ENCODE measurements around the gene BPGM.

Gene BPGM

GRCh38 chr7:134623193-134623592, 23.5 kb upstream of the BPGM start:
- no peak overlapping the region for H3K4ac ChIP-seq (ENCODE audit: low read length)
- no peak overlapping the region for H2AFZ ChIP-seq (ENCODE audit: low read length)
- H2BK5ac ChIP-seq (ENCODE audit: low read length) = no peak overlapping the region
- no peak for DNase-seq (ENCODE audit: low spot score)
- no peaks in the 10 kb centered on the region for H3K79me1 ChIP-seq (ENCODE audit: low read depth, low read length)
- no peaks in the 10 kb centered on the region for H3K36me3 ChIP-seq (replicated peaks in 1 of 2; ENCODE audit: control insufficient read depth in 2 of 2, insufficient read depth in 2 of 2, low read length in 2 of 2)
- H2BK12ac ChIP-seq (ENCODE audit: low read length) = no peak overlapping the region
- no peak overlapping the region for H2BK120ac ChIP-seq (ENCODE audit: low read depth, low read length)
- no peak overlapping the region for H3K14ac ChIP-seq (ENCODE audit: low read length)
- no peak overlapping the region for H4K91ac ChIP-seq (ENCODE audit: low read depth, low read length, poor library complexity)
- no peak overlapping the region for H2AK5ac ChIP-seq (ENCODE audit: low read depth, low read length)
- H3K9me3 ChIP-seq (replicated peaks in 1 of 2; ENCODE audit: control insufficient read depth in 2 of 2, insufficient read depth in 1 of 2, low read depth in 1 of 2, low read length in 2 of 2) = no peaks in the 10 kb centered on the region
- H3K4me3 ChIP-seq (ENCODE audit: low read length in 2 of 2) = no peak overlapping the region
- H3K23ac ChIP-seq (ENCODE audit: low read depth, low read length, poor library complexity) = no peak overlapping the region
- H3K27ac ChIP-seq (replicated peaks; ENCODE audit: low read length) = no peak overlapping the region
- no peak overlapping the region for H2BK15ac ChIP-seq (ENCODE audit: low read length)
- no peak overlapping the region for H4K8ac ChIP-seq (ENCODE audit: low read depth, low read length)
- H3K18ac ChIP-seq (ENCODE audit: low read length) = no peak overlapping the region
- no peak overlapping the region for H3K4me2 ChIP-seq (ENCODE audit: insufficient read depth, low read length, poor library complexity, severe bottlenecking)
- H3K27me3 ChIP-seq (ENCODE audit: control insufficient read depth in 3 of 3, insufficient read depth in 3 of 3, low read depth in 1 of 3, low read length in 3 of 3) = peaks cover 0 to 30% (median 0%) of the 10 kb centered on the region in 3 experiments
- WGBS, 2 donors (ENCODE audit: extremely low coverage in 2 of 2, insufficient read length in 2 of 2, insufficient replicate concordance in 1 of 2) = no CpG with 5 or more reads among the region's 2 CpGs
- H3K9ac ChIP-seq (ENCODE audit: low read depth, low read length, poor library complexity) = no peak overlapping the region
- H3K4me1 ChIP-seq (ENCODE audit: control insufficient read depth in 2 of 2, insufficient read depth in 1 of 2, low read depth in 1 of 2, low read length in 2 of 2) = no peaks in the 10 kb centered on the region

- no peak overlapping the region for H2AK5ac ChIP-seq (ENCODE audit: low read depth, low read length)
- no peak overlapping the region for H3K4me2 ChIP-seq (ENCODE audit: insufficient read depth, low read length, poor library complexity, severe bottlenecking)
- no peak overlapping the region for H4K8ac ChIP-seq (ENCODE audit: low read depth, low read length)
- H3K9ac ChIP-seq (ENCODE audit: low read depth, low read length, poor library complexity) = no peak overlapping the region
- peaks cover 0 to 33% (median 0%) of the 10 kb centered on the region in 3 experiments for H3K27me3 ChIP-seq (ENCODE audit: control insufficient read depth in 3 of 3, insufficient read depth in 3 of 3, low read depth in 1 of 3, low read length in 3 of 3)
- no peak for DNase-seq (ENCODE audit: low spot score)
- H3K36me3 ChIP-seq (replicated peaks in 1 of 2; ENCODE audit: control insufficient read depth in 2 of 2, insufficient read depth in 2 of 2, low read length in 2 of 2) = no peaks in the 10 kb centered on the region
- no peak overlapping the region for H4K91ac ChIP-seq (ENCODE audit: low read depth, low read length, poor library complexity)
- no peak overlapping the region for H2AFZ ChIP-seq (ENCODE audit: low read length)
- no peak overlapping the region for H3K4ac ChIP-seq (ENCODE audit: low read length)
- H3K18ac ChIP-seq (ENCODE audit: low read length) = no peak overlapping the region
- no CpG with 5 or more reads among the region's 3 CpGs for WGBS, 2 donors (ENCODE audit: extremely low coverage in 2 of 2, insufficient read length in 2 of 2, insufficient replicate concordance in 1 of 2)
- H3K4me1 ChIP-seq (ENCODE audit: control insufficient read depth in 2 of 2, insufficient read depth in 1 of 2, low read depth in 1 of 2, low read length in 2 of 2) = no peaks in the 10 kb centered on the region
- H2BK15ac ChIP-seq (ENCODE audit: low read length) = no peak overlapping the region
- no peak overlapping the region for H2BK120ac ChIP-seq (ENCODE audit: low read depth, low read length)
- no peak overlapping the region for H3K4me3 ChIP-seq (ENCODE audit: low read length in 2 of 2)
- no peak overlapping the region for H3K14ac ChIP-seq (ENCODE audit: low read length)
- no peaks in the 10 kb centered on the region for H3K79me1 ChIP-seq (ENCODE audit: low read depth, low read length)
- H3K23ac ChIP-seq (ENCODE audit: low read depth, low read length, poor library complexity) = no peak overlapping the region
- no peak overlapping the region for H2BK5ac ChIP-seq (ENCODE audit: low read length)
- no peaks in the 10 kb centered on the region for H3K9me3 ChIP-seq (replicated peaks in 1 of 2; ENCODE audit: control insufficient read depth in 2 of 2, insufficient read depth in 1 of 2, low read depth in 1 of 2, low read length in 2 of 2)
- no peak overlapping the region for H3K27ac ChIP-seq (replicated peaks; ENCODE audit: low read length)
- H2BK12ac ChIP-seq (ENCODE audit: low read length) = no peak overlapping the region
Observed at GRCh38 chr7:134625550-134625949, 21.1 kb upstream of the BPGM start.

DNA sequence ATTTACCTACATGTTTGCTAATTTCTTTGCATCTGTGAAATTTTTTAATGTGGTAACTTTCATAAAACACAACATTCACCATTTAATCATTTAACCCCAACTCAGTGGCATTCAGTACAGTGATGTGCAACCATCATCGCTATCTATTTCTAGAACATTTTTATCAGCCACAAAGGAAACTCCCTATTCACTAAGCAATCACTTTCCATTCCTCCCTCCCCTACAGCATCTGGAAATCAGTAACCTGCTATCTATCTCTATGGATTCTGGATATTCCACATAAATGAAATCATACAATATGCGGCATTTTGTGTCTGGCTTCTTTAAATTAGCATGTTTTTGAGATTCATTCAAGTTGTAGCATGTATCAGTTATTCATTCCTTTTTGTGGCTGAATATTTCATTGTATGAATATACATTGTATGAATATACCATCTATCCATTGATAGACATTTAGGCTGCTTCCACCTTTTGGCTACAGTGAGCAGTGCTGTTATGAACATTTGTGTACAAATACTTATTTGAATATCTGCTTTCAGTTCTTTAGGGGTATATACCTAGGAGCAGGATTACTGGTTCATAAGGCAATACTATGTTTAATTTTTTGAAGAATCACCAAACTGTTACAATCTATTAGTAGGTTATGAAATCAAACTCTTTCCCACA, 19.4 kb upstream of the BPGM start:
- no CpG with 5 or more reads among the region's 2 CpGs for WGBS, 2 donors (ENCODE audit: extremely low coverage in 2 of 2, insufficient read length in 2 of 2, insufficient replicate concordance in 1 of 2)
- Histone ChIP-seq H3K18ac (ENCODE audit: low read length) (no peak overlapping the region), H3K4me3 (ENCODE audit: low read length in 2 of 2) (no peak overlapping the region), H2AFZ (ENCODE audit: low read length) (no peak overlapping the region), H3K4me1 (ENCODE audit: control insufficient read depth in 2 of 2, insufficient read depth in 1 of 2, low read depth in 1 of 2, low read length in 2 of 2) (no peaks in the 10 kb centered on the region), H3K36me3 (replicated peaks in 1 of 2; ENCODE audit: control insufficient read depth in 2 of 2, insufficient read depth in 2 of 2, low read length in 2 of 2) (no peaks in the 10 kb centered on the region), H3K9me3 (replicated peaks in 1 of 2; ENCODE audit: control insufficient read depth in 2 of 2, insufficient read depth in 1 of 2, low read depth in 1 of 2, low read length in 2 of 2) (no peaks in the 10 kb centered on the region), H3K4ac (ENCODE audit: low read length) (no peak overlapping the region), H2AK5ac (ENCODE audit: low read depth, low read length) (no peak overlapping the region), H2BK12ac (ENCODE audit: low read length) (no peak overlapping the region), H3K14ac (ENCODE audit: low read length) (no peak overlapping the region), H2BK120ac (ENCODE audit: low read depth, low read length) (no peak overlapping the region), H3K23ac (ENCODE audit: low read depth, low read length, poor library complexity) (no peak overlapping the region), H2BK15ac (ENCODE audit: low read length) (no peak overlapping the region), H3K27me3 (ENCODE audit: control insufficient read depth in 3 of 3, insufficient read depth in 3 of 3, low read depth in 1 of 3, low read length in 3 of 3) (peaks cover 0 to 30% (median 0%) of the 10 kb centered on the region in 3 experiments), H4K91ac (ENCODE audit: low read depth, low read length, poor library complexity) (no peak overlapping the region), H4K8ac (ENCODE audit: low read depth, low read length) (no peak overlapping the region), H3K79me1 (ENCODE audit: low read depth, low read length) (no peaks in the 10 kb centered on the region), H3K27ac (replicated peaks; ENCODE audit: low read length) (no peak overlapping the region), H3K4me2 (ENCODE audit: insufficient read depth, low read length, poor library complexity, severe bottlenecking) (no peak overlapping the region), H2BK5ac (ENCODE audit: low read length) (no peak overlapping the region), H3K9ac (ENCODE audit: low read depth, low read length, poor library complexity) (no peak overlapping the region)
- no peak for DNase-seq (ENCODE audit: low spot score)

DNA sequence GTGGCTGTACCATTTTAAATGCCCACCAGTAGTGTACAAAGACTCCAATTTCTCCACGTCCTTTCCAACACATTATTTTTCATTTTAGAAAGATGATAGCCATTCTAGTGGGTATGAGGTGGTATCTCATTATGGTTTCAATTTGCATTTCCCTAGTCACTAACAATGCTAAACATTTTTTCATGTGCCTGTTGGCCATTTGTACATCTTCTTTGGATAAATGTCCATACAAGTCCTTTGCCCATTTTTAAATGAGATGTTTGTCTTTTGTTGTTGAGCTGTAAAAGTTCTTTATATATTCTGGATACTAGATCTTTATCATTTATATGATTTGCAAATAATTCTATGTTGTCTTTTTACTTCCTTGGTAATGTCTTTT, 18.9 kb upstream of the BPGM start:
- Histone ChIP-seq H3K4me3 (ENCODE audit: low read length in 2 of 2) (no peak overlapping the region), H3K4me1 (ENCODE audit: control insufficient read depth in 2 of 2, insufficient read depth in 1 of 2, low read depth in 1 of 2, low read length in 2 of 2) (no peaks in the 10 kb centered on the region), H2BK120ac (ENCODE audit: low read depth, low read length) (no peak overlapping the region), H3K79me1 (ENCODE audit: low read depth, low read length) (no peaks in the 10 kb centered on the region), H3K27me3 (ENCODE audit: control insufficient read depth in 3 of 3, insufficient read depth in 3 of 3, low read depth in 1 of 3, low read length in 3 of 3) (peaks cover 0 to 30% (median 0%) of the 10 kb centered on the region in 3 experiments), H3K9ac (ENCODE audit: low read depth, low read length, poor library complexity) (no peak overlapping the region), H4K8ac (ENCODE audit: low read depth, low read length) (no peak overlapping the region), H2BK15ac (ENCODE audit: low read length) (no peak overlapping the region), H3K4ac (ENCODE audit: low read length) (no peak overlapping the region), H2BK12ac (ENCODE audit: low read length) (no peak overlapping the region), H2AFZ (ENCODE audit: low read length) (no peak overlapping the region), H3K14ac (ENCODE audit: low read length) (no peak overlapping the region), H3K9me3 (replicated peaks in 1 of 2; ENCODE audit: control insufficient read depth in 2 of 2, insufficient read depth in 1 of 2, low read depth in 1 of 2, low read length in 2 of 2) (no peaks in the 10 kb centered on the region), H2AK5ac (ENCODE audit: low read depth, low read length) (no peak overlapping the region), H3K27ac (replicated peaks; ENCODE audit: low read length) (no peak overlapping the region), H3K18ac (ENCODE audit: low read length) (no peak overlapping the region), H3K23ac (ENCODE audit: low read depth, low read length, poor library complexity) (no peak overlapping the region), H3K4me2 (ENCODE audit: insufficient read depth, low read length, poor library complexity, severe bottlenecking) (no peak overlapping the region), H3K36me3 (replicated peaks in 1 of 2; ENCODE audit: control insufficient read depth in 2 of 2, insufficient read depth in 2 of 2, low read length in 2 of 2) (no peaks in the 10 kb centered on the region), H2BK5ac (ENCODE audit: low read length) (no peak overlapping the region), H4K91ac (ENCODE audit: low read depth, low read length, poor library complexity) (no peak overlapping the region)
- no peak for DNase-seq (ENCODE audit: low spot score)
- no CpG with 5 or more reads among the region's 1 CpG for WGBS, 2 donors (ENCODE audit: extremely low coverage in 2 of 2, insufficient read length in 2 of 2, insufficient replicate concordance in 1 of 2)

Measured in neuronal stem cell (in vitro differentiated cells).